K562 (cell line): ENCODE measurements around the gene HS2ST1. TPM values are rescaled to one million over a fixed set of nuclear protein-coding genes. Genes with fewer than 3 reads are reported as not detected.

Experiments used
- ARID4B ChIP-seq: sonication (generic); formaldehyde crosslinking; IDR thresholded peaks from 2 replicates; pipeline ENCODE4 v1.8.0; 2022; ENCODE audit warnings: mild to moderate bottlenecking, missing genetic modification reagents
- CBX8 ChIP-seq: fragments of 200-600 bp; sonication (generic); IDR thresholded peaks from 2 replicates; pipeline ENCODE4 v1.6.1; 2012; ENCODE audit warnings: borderline replicate concordance, mixed run types, low read depth, mild to moderate bottlenecking, moderate library complexity, mixed read lengths, low read length, control low read depth, inconsistent platforms; ENCODE audit not compliant: poor library complexity, severe bottlenecking; ENCODE audit errors: extremely low read depth
- CC2D1A ChIP-seq: fragments of 450-650 bp; IDR thresholded peaks from 2 replicates; pipeline ENCODE4 v1.6.1; 2017; ENCODE audit warnings: mild to moderate bottlenecking
- KDM4B ChIP-seq, 2 experiments: fragments of 450-650 bp in 1 of 2; sonication (generic) in 1 of 2; IDR thresholded peaks; 2 replicates each; pipeline ENCODE4 v1.6.1; 2016 to 2017; ENCODE audit warnings: borderline replicate concordance in 2 of 2, antibody characterized with exemption in 1 of 2, low read depth in 1 of 2, mild to moderate bottlenecking in 1 of 2
- MYBL2 ChIP-seq, 2 experiments: fragments of 450-650 bp in 1 of 2; sonication (generic) in 1 of 2; formaldehyde crosslinking in 1 of 2; IDR thresholded peaks; 2 replicates each; pipeline versions ENCODE4 v1.6.1 to v1.8.1; 2017 to 2022; ENCODE audit warnings: borderline replicate concordance in 1 of 2, inconsistent platforms in 1 of 2, low read depth in 1 of 2, mild to moderate bottlenecking in 1 of 2, missing genetic modification reagents in 1 of 2, moderate library complexity in 1 of 2
- RBM39 ChIP-seq: fragments of 200-400 bp; formaldehyde crosslinking; optimal IDR thresholded peaks from 2 replicates; pipeline ENCODE3; 2018; ENCODE audit warnings: low read depth, low read length
- SAFB2 ChIP-seq: fragments of 200-400 bp; formaldehyde crosslinking; IDR thresholded peaks from 2 replicates; pipeline ENCODE4 v1.6.1; 2018; ENCODE audit warnings: borderline replicate concordance, low read length, low read depth, moderate library complexity; ENCODE audit not compliant: severe bottlenecking
- TCF15 ChIP-seq: fragments of 250-450 bp; sonication (Bioruptor Pico); IDR thresholded peaks from 2 replicates; pipeline ENCODE4 v1.8.0; 2022; ENCODE audit warnings: moderate library complexity, mild to moderate bottlenecking, inconsistent platforms
- ZBTB34 ChIP-seq: fragments of 250-450 bp; sonication (Bioruptor Pico); IDR thresholded peaks from 2 replicates; pipeline ENCODE4 v1.8.0; 2021; ENCODE audit warnings: mild to moderate bottlenecking, moderate library complexity
- ZNF76 ChIP-seq: fragments of 250-450 bp; sonication (Bioruptor Pico); IDR thresholded peaks from 2 replicates; pipeline ENCODE4 v1.4.0; 2020; ENCODE audit warnings: mild to moderate bottlenecking, moderate library complexity, borderline replicate concordance
- ZNF79 ChIP-seq: fragments of 250-450 bp; sonication (Bioruptor Pico); IDR thresholded peaks from 2 replicates; pipeline ENCODE4 v1.4.0; 2020; ENCODE audit warnings: low read depth, mild to moderate bottlenecking, moderate library complexity
- polyA plus RNA-seq, 8 experiments: library from polyadenylated mRNA; depleted of rRNA in 4 of 8; stranded (reverse) in 5 of 8; unstranded in 3 of 8; fragments of >200 nt; fragmentation: Nextera tagmentation in 2 of 8; fragmentation: Illumina TruSeq in 1 of 8; extraction: Ambion mirVana in 2 of 8; extraction: Trizol in 1 of 8; gene quantifications; 2 replicates each; pipeline versions ENCODE4 v1.2.1 to v1.2.3, GENCODE V29; 2011 to 2014; ENCODE audit warnings: inconsistent platforms in 1 of 8, missing spikeins in 1 of 8
- total RNA-seq, 7 experiments: library from RNA; depleted of rRNA in 6 of 7; stranded (reverse); fragments of >200 nt in 6 of 7; fragmentation: Illumina TruSeq in 2 of 7; extraction: Trizol in 2 of 7; gene quantifications; 2 replicates each; pipeline versions ENCODE4 v1.2.1 to v1.2.3, GENCODE V29; 2011 to 2021; ENCODE audit warnings: low replicate concordance in 1 of 7
- TF ChIP-seq, protein P1 (sequence below): sonication (generic); formaldehyde crosslinking; IDR thresholded peaks from 2 replicates; pipeline ENCODE4 v1.8.0; 2023; ENCODE audit warnings: mild to moderate bottlenecking, missing genetic modification reagents

The HS2ST1 gene
- total and polyA plus RNA-seq, 9 of the 15 experiments (the other 6 are each of a cell fraction or from before 2014, with no cell fraction given) = 7.7 to 43.3 (median 25.8) TPM

DNA sequence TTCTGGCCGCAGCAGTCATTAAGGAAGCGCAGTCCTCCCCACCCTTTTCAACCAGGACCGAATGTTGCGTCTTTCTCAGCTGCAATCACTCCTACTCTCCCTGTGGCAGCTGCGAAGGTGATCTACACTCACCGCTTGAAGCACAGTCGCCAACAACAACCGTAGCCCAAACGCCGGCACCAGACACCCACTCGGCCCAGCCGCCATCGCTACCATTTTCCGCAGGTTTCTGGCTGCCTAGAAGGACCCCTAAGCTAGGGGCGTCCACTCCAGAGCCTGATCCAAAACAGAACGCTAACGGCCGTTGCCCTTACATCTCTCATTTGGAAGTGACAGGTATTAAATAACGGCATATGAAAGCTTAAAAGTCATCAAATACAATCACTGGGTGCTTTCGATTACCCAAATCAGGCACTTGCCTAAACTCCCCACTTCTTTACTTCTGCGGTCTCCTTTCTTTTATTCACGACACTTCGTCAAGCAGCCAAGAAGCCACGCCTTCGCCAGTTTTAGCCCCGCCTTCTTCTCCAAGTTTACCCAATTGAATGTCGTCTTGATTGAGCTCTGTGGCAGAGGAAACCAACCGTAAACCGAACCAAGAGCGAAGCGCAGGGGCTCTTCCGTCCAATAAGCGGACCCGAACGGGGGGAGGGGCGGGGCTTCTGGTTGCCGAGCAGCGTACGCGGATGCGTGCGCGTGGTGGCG, 387 bp upstream of the HS2ST1 start, which contains the start of gene SELENOF (continued):
- no peak for TF ChIP-seq MYBL2 (IDR thresholded peaks at IDR 0.05; ENCODE audit: low read depth)
- TF ChIP-seq MYBL2 (CRISPR knock-in tag; IDR thresholded peaks at IDR 0.05; ENCODE audit: borderline replicate concordance) = no peak
- no peak for TF ChIP-seq SAFB2
- TF ChIP-seq ZBTB34 (CRISPR knock-in tag) = no peak
- no peak for TF ChIP-seq CBX8
- no peak for TF ChIP-seq ARID4B (CRISPR knock-in tag)
- no peak for TF ChIP-seq KDM4B (IDR thresholded peaks at IDR 0.05; ENCODE audit: borderline replicate concordance in 2 of 2, low read depth in 1 of 2)
- TF ChIP-seq RBM39 = no peak
- TF ChIP-seq ZNF79 (CRISPR knock-in tag) = no peak
- TF ChIP-seq, protein P1, sequence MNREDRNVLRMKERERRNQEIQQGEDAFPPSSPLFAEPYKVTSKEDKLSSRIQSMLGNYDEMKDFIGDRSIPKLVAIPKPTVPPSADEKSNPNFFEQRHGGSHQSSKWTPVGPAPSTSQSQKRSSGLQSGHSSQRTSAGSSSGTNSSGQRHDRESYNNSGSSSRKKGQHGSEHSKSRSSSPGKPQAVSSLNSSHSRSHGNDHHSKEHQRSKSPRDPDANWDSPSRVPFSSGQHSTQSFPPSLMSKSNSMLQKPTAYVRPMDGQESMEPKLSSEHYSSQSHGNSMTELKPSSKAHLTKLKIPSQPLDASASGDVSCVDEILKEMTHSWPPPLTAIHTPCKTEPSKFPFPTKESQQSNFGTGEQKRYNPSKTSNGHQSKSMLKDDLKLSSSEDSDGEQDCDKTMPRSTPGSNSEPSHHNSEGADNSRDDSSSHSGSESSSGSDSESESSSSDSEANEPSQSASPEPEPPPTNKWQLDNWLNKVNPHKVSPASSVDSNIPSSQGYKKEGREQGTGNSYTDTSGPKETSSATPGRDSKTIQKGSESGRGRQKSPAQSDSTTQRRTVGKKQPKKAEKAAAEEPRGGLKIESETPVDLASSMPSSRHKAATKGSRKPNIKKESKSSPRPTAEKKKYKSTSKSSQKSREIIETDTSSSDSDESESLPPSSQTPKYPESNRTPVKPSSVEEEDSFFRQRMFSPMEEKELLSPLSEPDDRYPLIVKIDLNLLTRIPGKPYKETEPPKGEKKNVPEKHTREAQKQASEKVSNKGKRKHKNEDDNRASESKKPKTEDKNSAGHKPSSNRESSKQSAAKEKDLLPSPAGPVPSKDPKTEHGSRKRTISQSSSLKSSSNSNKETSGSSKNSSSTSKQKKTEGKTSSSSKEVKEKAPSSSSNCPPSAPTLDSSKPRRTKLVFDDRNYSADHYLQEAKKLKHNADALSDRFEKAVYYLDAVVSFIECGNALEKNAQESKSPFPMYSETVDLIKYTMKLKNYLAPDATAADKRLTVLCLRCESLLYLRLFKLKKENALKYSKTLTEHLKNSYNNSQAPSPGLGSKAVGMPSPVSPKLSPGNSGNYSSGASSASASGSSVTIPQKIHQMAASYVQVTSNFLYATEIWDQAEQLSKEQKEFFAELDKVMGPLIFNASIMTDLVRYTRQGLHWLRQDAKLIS (CRISPR knock-in tag) = no peak; the same call in 1 of the 2 replicates
- TF ChIP-seq TCF15 (CRISPR knock-in tag) = no peak; the same call in 1 of the 2 replicates
- TF ChIP-seq ZNF76 (CRISPR knock-in tag) = no peak
- TF ChIP-seq CC2D1A = peak; percentile 44
